Measurements from ENCODE around the gene ZBTB22.
"Not testable (repeated sequence)": the region's sequence is repeated elsewhere in the genome, so short reads cannot be mapped to it uniquely, and the experiment has no call there.

Gene ZBTB22

GRCh38 chr6:33356295-33356694 is 38.8 kb upstream of the ZBTB22 start:
- TF ChIP-seq, protein P1, sequence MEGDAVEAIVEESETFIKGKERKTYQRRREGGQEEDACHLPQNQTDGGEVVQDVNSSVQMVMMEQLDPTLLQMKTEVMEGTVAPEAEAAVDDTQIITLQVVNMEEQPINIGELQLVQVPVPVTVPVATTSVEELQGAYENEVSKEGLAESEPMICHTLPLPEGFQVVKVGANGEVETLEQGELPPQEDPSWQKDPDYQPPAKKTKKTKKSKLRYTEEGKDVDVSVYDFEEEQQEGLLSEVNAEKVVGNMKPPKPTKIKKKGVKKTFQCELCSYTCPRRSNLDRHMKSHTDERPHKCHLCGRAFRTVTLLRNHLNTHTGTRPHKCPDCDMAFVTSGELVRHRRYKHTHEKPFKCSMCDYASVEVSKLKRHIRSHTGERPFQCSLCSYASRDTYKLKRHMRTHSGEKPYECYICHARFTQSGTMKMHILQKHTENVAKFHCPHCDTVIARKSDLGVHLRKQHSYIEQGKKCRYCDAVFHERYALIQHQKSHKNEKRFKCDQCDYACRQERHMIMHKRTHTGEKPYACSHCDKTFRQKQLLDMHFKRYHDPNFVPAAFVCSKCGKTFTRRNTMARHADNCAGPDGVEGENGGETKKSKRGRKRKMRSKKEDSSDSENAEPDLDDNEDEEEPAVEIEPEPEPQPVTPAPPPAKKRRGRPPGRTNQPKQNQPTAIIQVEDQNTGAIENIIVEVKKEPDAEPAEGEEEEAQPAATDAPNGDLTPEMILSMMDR (IDR thresholded peaks at IDR 0.05; ENCODE audit: control extremely low read depth, extremely low read depth, low read depth, missing control alignments): no peak
- CTCF ChIA-PET: interaction anchor here (1.0 kb wide), 1 partner anchor 11 kb away, joined by 3 read pairs; no protein-coding TSS in a partner anchor
- POLR2A ChIA-PET: no interaction called here

GRCh38 chr6:33355860-33356259 is 38.3 kb upstream of the ZBTB22 start:
- POLR2A ChIA-PET, CTCF ChIA-PET: not testable (repeated sequence)

More at GRCh38 chr6:33356295-33356694, 38.8 kb upstream of the ZBTB22 start:
- DNase-seq (ENCODE audit: extremely low spot score): no peak

GRCh38 chr6:33347816-33348215 is 30.3 kb upstream of the ZBTB22 start:
- ChIA-PET CTCF (interaction anchor here (0.9 to 1.5 kb wide), 2 partner anchors 14 to 48 kb away, joined by 4 to 5 read pairs; no protein-coding TSS in a partner anchor), POLR2A (no interaction called here)
- TF ChIP-seq, protein P1 (IDR thresholded peaks at IDR 0.05; ENCODE audit: control extremely low read depth, extremely low read depth, low read depth, missing control alignments): no peak
- DNase-seq (ENCODE audit: extremely low spot score): no peak

More at GRCh38 chr6:33355860-33356259, 38.3 kb upstream of the ZBTB22 start:
- DNase-seq (ENCODE audit: extremely low spot score): not testable (repeated sequence)

- CTCF ChIA-PET: interaction anchor here (1.5 to 3.5 kb wide), 3 partner anchors 11 to 69 kb away, joined by 5 to 19 read pairs (median 12); partner anchors contain the start of gene B3GALT4
- DNase-seq (ENCODE audit: extremely low spot score); POLR2A ChIA-PET: not testable (repeated sequence)
Measured at GRCh38 chr6:33346972-33347371, 29.4 kb upstream of the ZBTB22 start.

- TF ChIP-seq, protein P1 (IDR thresholded peaks at IDR 0.05; ENCODE audit: control extremely low read depth, extremely low read depth, low read depth, missing control alignments): peak; percentile 57
- POLR2A ChIA-PET: no interaction called here
- CTCF ChIA-PET: interaction anchor here (0.8 to 3.5 kb wide), 25 partner anchors 9 to 113 kb away, joined by 3 to 20 read pairs (median 3); partner anchors contain the start of genes B3GALT4, RGL2 and ZBTB22
Measured at GRCh38 chr6:33344701-33345697, 27.5 kb upstream of the ZBTB22 start.

DNA sequence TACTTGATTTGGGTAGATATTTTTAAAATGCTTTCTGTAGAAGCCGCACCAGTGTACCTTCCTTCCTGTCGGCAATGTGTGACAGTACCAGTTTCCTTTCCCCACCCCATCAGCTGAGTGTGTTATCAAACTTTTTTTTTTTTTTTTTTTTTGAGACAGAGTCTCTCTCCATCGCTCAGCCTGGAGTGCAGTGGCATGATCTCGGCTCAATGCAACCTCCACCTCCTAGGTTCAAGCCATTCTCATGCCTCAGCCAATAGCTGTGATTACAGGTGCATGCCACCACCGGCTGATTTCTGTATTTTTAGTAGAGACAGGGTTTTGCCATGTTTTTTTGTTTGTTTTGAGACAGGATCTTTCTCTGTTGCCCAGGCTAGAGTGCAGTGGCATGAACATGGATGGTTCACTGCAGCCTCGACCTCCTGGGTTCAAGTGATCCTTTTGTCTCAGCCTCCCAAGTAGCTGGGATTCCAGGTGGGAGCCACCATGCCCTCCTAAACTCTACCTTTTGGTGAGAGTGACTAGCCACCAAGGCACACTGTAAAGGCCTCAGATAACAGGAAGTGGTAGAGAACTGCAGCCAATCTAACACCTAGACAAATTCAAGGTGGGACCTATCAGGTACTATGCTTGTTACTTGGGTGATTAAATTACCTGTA is 26.5 kb upstream of the ZBTB22 start:
- peak; percentile 55 for DNase-seq (ENCODE audit: extremely low spot score)
- TF ChIP-seq, protein P1 (IDR thresholded peaks at IDR 0.05; ENCODE audit: control extremely low read depth, extremely low read depth, low read depth, missing control alignments): no peak
- ChIA-PET CTCF (interaction anchor here (0.8 to 3.5 kb wide), 17 partner anchors 8 to 73 kb away, joined by 3 to 20 read pairs (median 3); partner anchors contain the start of genes B3GALT4 and ZBTB22), POLR2A (no interaction called here)

More at GRCh38 chr6:33344701-33345697, 27.5 kb upstream of the ZBTB22 start:
- peak; percentile 72 for DNase-seq (ENCODE audit: extremely low spot score)

GRCh38 chr6:33343606-33343952 is 26.0 kb upstream of the ZBTB22 start:
- CTCF ChIA-PET: interaction anchor here (0.9 to 3.5 kb wide), 6 partner anchors 8 to 64 kb away, joined by 3 to 20 read pairs (median 8); partner anchors contain the start of gene ZBTB22
- POLR2A ChIA-PET: interaction anchor here (0.5 kb wide), 1 partner anchor 1146 kb away, joined by 5 read pairs; no protein-coding TSS in a partner anchor
- DNase-seq (ENCODE audit: extremely low spot score): not testable (repeated sequence)

Data from GM10248 (cell line).